Measurements from ENCODE around the gene ASS1. TPM values are rescaled to one million over a fixed set of nuclear protein-coding genes. Genes with fewer than 3 reads are reported as not detected.

The ASS1 gene
- total and polyA plus RNA-seq, 11 donors = 31.5 to 154 (median 60.5) TPM

DNA sequence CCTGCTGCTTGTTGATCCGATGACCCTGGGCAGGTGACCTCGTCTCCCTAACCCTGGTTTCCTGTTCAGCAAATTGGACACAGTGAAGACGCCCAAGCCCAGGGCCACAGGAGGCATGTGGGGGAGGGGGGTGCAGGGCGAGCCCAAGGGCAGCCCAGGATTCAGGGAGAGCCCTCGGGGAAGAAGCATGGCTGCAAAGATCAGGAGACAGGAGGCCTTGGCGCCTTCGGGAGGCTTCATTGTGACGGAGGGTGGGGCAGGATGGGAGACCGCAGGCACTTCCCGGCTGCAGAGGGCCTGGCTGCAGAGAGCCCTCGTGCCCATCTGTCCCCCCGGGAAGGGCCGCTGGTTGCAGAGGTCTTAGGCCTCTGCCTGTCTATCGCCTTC, 6.2 kb downstream of the ASS1 start:
- H3K4me1 ChIP-seq = peaks cover 25 to 82% (median 60%) of the 10 kb centered on the region in 12 donors
- 50 to 75% (median 61%) methylated on average over 5 to 14 of the region's 14 CpGs for WGBS, 4 donors

GRCh38 chr9:130451509-130452388, 7.0 kb downstream of the ASS1 start:
- DNase-seq (peak; percentile 87 to 96 (median 90)), ATAC-seq (peak; percentile 66 to 83 (median 73))
- peaks cover 24 to 75% (median 52%) of the 10 kb centered on the region in 12 donors for H3K4me1 ChIP-seq
- TF ChIP-seq CTCF (IDR thresholded peaks at IDR 0.05) = peak; percentile 24 to 61 (median 42)
- no peak for TF ChIP-seq POLR2A (IDR thresholded peaks at IDR 0.05)
- intact Hi-C loops (cut with DNase I) = no loop called here
- 11 to 22% (median 20%) methylated on average over 17 to 23 of the region's 23 CpGs for WGBS, 4 donors
- H3K27ac ChIP-seq = peak overlapping the region in 11 of 12 donors; percentile 52 to 86 (median 79)
- H3K9me3 ChIP-seq = no peaks in the 10 kb centered on the region
- no peaks in the 10 kb centered on the region for H3K27me3 ChIP-seq
- H3K36me3 ChIP-seq = no peaks in the 10 kb centered on the region
- H3K4me3 ChIP-seq = no peak overlapping the region

More for the DNA sequence above, 6.2 kb downstream of the ASS1 start:
- no peaks in the 10 kb centered on the region for H3K36me3 ChIP-seq
- intact Hi-C loops (cut with DNase I) = no loop called here
- ATAC-seq (peak in 2 of 4 donors; percentile 1 to 20), DNase-seq (peak in 2 of 5 donors; percentile 41 to 61)
- H3K27ac ChIP-seq = peak overlapping the region in 11 of 12 donors; percentile 52 to 86 (median 79)
- H3K27me3 ChIP-seq = no peaks in the 10 kb centered on the region
- no peaks in the 10 kb centered on the region for H3K9me3 ChIP-seq
- TF ChIP-seq POLR2A (IDR thresholded peaks at IDR 0.05) (no peak), CTCF (IDR thresholded peaks at IDR 0.05) (no peak)
- no peak overlapping the region for H3K4me3 ChIP-seq

DNA sequence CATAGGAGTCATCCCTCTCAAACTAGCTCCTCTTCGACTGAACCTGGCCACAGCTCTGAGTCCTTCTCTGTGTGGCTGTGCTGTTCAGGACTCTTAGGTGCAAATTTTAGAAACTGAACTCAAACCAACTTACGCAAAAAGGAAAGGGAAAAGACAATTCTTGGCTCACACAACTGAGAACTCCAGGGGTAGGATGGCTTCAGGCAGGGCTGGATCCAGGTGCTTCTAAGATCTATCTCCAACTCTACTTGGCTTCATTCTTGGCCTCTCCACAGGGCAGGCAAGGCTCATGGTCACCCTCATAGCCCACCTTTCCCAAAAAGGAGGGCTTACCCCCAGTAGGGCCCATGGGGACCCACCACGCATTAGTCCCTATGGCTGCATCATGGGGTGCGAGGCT, 8.1 kb downstream of the ASS1 start:
- Histone ChIP-seq H3K36me3 (no peaks in the 10 kb centered on the region), H3K4me3 (no peak overlapping the region), H3K9me3 (no peaks in the 10 kb centered on the region), H3K4me1 (peaks cover 20 to 64% (median 42%) of the 10 kb centered on the region in 12 donors), H3K27me3 (no peaks in the 10 kb centered on the region), H3K27ac (peak overlapping the region in 8 of 12 donors; percentile 63 to 86 (median 84))
- TF ChIP-seq CTCF (IDR thresholded peaks at IDR 0.05) = no peak
- no peak for TF ChIP-seq POLR2A (IDR thresholded peaks at IDR 0.05)
- 90 to 98% (median 91%) methylated on average over 4 of the region's 4 CpGs for WGBS, 4 donors
- intact Hi-C loops (cut with DNase I) = no loop called here
- no peak for ATAC-seq
- no peak for DNase-seq

- Histone ChIP-seq H3K27me3 (no peaks in the 10 kb centered on the region), H3K9me3 (no peaks in the 10 kb centered on the region), H3K4me1 (peaks cover 20 to 57% (median 39%) of the 10 kb centered on the region in 12 donors), H3K4me3 (no peak overlapping the region), H3K27ac (peak overlapping the region in 3 of 12 donors; percentile 24 to 63 (median 38)), H3K36me3 (peaks cover 0 to 2% (median 0%) of the 10 kb centered on the region in 9 donors)
- no peak for TF ChIP-seq CTCF (IDR thresholded peaks at IDR 0.05)
- no peak for TF ChIP-seq POLR2A (IDR thresholded peaks at IDR 0.05)
- DNase-seq (peak in 4 of 5 donors; percentile 64 to 83 (median 74)), ATAC-seq (peak in 3 of 4 donors; percentile 24 to 32 (median 31))
- WGBS, 4 donors = 25 to 35% (median 34%) methylated on average over 6 to 7 of the region's 7 CpGs
- intact Hi-C loops (cut with DNase I) = no loop called here
Measured at GRCh38 chr9:130453487-130453886, 8.7 kb downstream of the ASS1 start.
